K562 treated with DMSO at 1 percent for 12 hours (cell line): Measurements from ENCODE around the gene BIRC5. TPM values are rescaled to one million over a fixed set of nuclear protein-coding genes. Genes with fewer than 3 reads are reported as not detected.

ENCODE experiments used
- total RNA-seq: library from RNA; unstranded; fragments of 300-600 nt; gene quantifications from 2 replicates; pipeline ENCODE4 v1.2.3, GENCODE V29; 2022; ENCODE audit not compliant: insufficient read depth

The BIRC5 gene
- total RNA-seq: 72.9 and 92.2 TPM in 2 replicates

DNA sequence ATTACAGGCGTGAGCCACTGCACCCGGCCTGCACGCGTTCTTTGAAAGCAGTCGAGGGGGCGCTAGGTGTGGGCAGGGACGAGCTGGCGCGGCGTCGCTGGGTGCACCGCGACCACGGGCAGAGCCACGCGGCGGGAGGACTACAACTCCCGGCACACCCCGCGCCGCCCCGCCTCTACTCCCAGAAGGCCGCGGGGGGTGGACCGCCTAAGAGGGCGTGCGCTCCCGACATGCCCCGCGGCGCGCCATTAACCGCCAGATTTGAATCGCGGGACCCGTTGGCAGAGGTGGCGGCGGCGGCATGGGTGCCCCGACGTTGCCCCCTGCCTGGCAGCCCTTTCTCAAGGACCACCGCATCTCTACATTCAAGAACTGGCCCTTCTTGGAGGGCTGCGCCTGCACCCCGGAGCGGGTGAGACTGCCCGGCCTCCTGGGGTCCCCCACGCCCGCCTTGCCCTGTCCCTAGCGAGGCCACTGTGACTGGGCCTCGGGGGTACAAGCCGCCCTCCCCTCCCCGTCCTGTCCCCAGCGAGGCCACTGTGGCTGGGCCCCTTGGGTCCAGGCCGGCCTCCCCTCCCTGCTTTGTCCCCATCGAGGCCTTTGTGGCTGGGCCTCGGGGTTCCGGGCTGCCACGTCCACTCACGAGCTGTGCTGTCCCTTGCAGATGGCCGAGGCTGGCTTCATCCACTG lies at the start of gene BIRC5:
Gene BIRC5 (plus strand): TSS at position 238 of the 690 bp plus-strand sequence. CDS start 64 bp downstream, at position 302.

DNA sequence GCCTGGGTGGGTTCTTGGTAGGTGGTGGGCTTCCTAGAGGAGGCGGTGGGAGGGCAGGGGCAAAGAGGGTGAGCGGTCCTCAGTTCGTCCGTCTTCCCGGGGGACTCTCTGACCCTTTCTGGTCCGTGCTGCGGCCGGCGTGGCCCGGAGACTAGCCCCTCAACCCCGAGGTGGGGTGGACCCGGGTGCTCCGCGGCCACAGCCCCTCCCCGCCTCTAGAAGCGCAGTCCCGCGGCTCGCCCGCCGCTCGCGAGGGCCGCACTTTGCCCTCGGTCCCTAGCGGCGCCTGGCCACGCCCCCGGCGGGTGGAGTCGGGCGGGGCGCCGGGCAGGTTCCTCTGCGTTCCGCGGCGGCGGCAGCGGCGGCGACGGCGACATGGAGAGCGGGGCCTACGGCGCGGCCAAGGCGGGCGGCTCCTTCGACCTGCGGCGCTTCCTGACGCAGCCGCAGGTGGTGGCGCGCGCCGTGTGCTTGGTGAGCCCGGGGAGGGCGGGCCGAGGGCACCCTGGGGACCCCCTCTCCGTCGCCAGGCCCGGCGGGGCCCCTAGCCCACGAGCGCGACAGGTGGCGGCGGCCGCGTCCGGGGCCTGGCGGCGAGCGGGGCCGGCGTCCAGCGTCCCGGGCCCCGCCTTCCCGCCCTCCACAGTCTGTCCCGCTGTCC lies 45.7 kb upstream of the BIRC5 start, which contains the start of gene SYNGR2:
Gene SYNGR2 (plus strand): TSS at position 340 of the 661 bp plus-strand sequence. CDS start 36 bp downstream, at position 376.

GRCh38 chr17:78186692-78187595 lies 27.1 kb upstream of the BIRC5 start, which contains the start of the genes AFMID and TK1:
TSS of gene AFMID (plus strand) at chr17:78187362. CDS start at chr17:78187371, 9 bp downstream.
TSS of gene TK1 (minus strand) at chr17:78187052. CDS start at chr17:78186994, 58 bp downstream.

GRCh38 chr17:78230996-78231935 lies 17.2 kb downstream of the BIRC5 start, which contains the start of gene TMEM235:
TSS of gene TMEM235 (plus strand) at chr17:78231631. CDS start at chr17:78232024, 393 bp downstream.

Other genes starting within 250 kb of the BIRC5 start
- gene TMC6, start 85.5 kb upstream of the BIRC5 start, total RNA-seq: 94.9 and 116 TPM in 2 replicates
- 2.2 TPM in 2 replicates for gene TMC8, start 83.5 kb upstream of the BIRC5 start, total RNA-seq
- gene C17orf99, start 67.9 kb upstream of the BIRC5 start, total RNA-seq: 2.4 and 8.7 TPM in 2 replicates
- gene SYNGR2, start 45.7 kb upstream of the BIRC5 start, total RNA-seq: 105 and 131 TPM in 2 replicates
- gene TK1, start 27.2 kb upstream of the BIRC5 start, total RNA-seq: 374 and 433 TPM in 2 replicates
- gene AFMID, start 26.9 kb upstream of the BIRC5 start, total RNA-seq: 45.8 and 55.7 TPM in 2 replicates
- not detected in 2 replicates for gene TMEM235, start 17.4 kb downstream of the BIRC5 start, total RNA-seq
- 12.5 and 18.2 TPM in 2 replicates for gene SOCS3, start 145.8 kb downstream of the BIRC5 start, total RNA-seq
- 24.7 and 37.9 TPM in 2 replicates for gene PGS1, start 164.4 kb downstream of the BIRC5 start, total RNA-seq